ENCODE data around the gene RHOBTB3.

Gene RHOBTB3

DNA sequence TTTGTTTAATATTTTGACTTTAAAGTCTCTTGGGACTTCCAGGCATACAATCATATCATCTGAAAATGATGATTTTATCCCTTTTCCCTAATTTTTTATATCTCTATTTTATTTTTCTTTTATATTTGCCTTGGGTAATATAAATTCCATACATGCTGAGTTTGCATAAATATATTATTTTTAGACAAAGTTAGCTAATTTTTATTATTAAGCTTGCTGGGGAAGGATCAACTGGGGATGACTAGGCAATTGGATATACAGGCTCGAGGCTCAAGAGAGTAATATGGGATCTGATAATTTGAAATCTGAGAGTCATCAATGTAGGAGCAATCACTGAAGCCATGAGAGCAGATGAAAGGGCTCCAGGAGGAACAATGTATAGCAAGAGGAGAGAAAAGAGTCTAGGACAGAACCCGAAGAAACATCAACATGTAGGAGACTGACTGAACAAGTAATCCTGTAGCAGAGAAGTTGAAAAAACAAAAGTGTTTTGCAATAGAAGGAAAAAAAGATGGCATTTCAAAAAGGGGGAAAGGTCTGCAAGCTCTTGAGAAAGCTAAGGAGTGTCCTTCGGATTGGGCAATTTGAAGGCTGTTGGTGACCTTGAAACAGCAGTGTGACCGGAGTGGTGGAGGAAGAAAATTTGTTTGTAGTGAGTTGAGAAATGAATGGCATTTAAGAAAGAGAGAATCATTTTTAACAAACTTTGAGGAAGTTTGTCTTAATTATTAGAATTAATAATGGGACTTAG lies 17.0 kb upstream of the RHOBTB3 start:
- DNase-seq: no peak

DNA sequence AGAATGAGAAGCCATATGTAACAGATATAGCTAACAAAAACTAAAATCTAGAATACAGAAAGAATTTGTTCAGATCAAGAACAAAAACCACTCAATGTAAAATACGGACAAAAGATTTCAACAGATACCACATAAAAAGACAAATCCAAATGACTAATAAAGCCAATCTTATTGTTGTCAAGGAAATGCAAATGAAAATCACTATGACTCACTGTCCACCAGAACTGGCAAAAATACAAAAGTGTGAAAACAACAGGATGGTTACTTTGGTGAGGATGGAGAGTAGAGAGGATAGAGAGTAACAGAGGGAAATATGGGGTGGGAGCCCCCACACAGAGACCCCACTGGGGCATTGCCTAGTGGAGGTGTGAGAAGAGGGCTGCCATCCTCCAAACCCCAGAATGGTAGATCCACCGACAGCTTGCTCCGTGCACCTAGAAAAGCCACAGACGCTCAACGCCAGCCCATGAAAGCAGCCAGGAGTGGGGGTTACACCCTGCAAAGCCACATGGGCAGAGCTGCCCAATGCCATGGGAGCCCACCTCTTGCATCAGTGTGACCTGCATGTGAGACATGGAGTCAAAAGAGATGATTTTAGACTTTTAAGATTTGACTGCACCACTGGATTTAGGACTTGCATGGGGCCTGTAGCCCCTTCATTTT lies 15.2 kb upstream of the RHOBTB3 start:
- peak; percentile 5 for DNase-seq

DNA sequence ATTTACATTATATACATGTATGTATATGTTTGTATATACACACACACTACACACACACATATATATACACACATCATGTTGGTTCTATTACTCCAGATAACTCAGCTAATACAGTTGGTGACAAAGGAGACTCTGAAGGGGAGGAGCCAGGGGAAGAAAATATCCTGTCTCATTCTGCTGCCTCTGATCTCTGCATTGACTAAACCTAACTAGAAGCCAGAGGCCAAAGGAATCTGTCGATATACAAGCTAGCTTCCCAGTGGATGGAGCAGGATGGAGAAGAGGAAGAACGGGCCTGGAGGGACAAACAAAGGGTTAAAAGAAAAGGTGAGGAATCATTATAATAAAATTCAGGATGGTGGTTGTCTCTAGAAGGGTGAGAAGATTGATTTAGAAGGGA lies 13.7 kb upstream of the RHOBTB3 start:
- DNase-seq: no peak

DNA sequence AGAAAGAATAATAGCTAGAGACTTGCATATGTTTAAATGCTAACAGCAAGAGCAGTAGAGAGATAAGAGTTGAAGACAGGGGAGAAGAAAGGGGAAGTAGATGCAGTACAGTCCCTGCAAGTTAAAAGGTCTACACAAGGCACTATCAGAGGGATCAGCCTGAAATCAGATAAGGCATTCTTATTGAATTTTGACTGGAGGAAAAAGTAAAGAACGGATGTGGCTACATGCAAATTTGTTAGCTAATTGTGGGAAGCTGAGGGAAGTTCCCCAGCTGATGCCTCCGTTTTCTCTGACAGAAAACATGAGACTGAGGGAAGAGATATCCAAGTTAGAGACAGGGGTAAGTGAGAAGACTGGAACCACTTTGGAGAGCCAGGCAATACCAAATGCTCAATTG lies 12.9 kb upstream of the RHOBTB3 start:
- no peak for DNase-seq

DNA sequence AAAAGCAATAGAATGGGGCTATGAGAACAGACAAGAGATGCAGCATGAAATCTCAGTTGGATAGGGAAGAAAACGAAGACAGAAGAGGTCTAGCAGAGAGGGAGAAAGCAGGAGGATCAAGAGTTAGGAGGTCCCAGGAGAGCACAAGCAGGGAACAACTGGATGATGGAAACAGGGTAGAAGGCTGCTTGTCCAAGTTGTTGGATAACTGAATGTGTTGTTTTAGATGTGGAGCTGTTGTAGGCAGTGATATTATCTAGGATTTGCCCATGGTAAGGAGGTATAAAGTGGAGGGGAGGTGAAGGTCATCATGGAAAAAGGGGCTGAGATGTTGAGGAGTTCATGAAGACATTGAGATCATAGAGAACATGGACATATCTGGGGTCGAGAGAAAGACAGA lies 12.4 kb upstream of the RHOBTB3 start:
- no peak for DNase-seq

DNA sequence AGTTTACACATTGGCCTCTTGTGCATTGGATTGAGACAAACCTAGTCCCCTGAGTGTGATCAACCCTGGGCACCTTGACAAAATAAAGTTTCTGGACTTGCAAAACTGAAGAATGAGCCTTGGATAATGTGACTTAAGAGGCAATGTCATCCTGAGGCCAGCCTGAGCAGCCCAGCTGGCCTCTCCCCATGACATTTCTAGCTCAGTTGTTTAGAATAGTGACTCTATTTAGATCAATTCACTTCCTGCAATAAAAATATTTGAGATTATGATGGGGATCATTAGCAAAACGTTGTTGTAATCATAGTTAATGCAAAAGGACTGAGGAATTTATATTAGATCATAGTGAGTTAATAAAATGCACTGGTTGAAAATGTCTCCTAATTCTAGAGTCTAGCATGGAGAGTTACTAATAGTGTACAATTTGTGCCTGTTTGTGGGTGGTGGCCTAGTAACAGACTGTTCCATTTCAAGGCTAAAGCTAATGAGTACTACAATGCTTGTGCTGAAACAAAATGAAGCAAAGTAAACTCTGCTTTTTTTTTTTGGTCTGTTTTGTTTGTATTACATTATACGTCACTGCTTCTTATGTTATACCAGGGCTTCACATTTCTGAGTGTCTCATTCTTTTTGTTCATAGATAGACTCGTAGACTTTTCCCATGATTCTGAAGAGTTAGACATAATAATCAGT lies 10.9 kb upstream of the RHOBTB3 start:
- no peak for DNase-seq

DNA sequence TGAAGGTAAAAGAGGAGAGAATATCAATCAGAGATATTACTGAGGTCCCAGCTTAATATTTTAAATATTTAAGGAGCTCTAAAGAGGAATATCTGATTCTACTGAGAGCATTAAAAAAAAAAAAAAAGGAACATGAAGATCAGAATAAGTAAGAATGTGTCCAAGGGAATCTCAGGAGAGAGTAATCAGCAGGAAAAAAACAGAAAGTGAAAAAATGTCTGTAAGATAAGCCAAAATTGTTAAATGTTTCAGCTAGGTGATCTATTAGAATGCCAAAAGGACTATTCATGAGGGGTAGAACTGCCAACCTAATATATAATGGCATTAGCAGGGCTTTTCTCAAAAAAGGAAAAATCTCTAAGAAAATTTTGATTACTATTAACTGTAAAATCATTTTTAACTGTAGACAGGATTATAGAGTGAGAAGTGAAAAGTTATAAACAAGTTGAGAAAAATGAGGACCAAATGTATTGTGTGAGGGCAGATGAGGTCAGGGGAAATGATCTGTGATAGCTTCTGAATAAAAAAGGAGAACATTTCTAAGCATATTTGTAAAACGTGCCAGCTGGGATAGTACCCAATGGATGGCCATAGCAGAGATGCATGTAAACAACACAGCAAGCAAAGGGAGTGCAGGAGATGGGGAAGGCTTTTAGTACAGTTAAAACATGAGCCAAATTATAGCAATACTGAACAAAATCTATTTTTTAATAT lies 9.4 kb upstream of the RHOBTB3 start:
- no peak for DNase-seq

DNA sequence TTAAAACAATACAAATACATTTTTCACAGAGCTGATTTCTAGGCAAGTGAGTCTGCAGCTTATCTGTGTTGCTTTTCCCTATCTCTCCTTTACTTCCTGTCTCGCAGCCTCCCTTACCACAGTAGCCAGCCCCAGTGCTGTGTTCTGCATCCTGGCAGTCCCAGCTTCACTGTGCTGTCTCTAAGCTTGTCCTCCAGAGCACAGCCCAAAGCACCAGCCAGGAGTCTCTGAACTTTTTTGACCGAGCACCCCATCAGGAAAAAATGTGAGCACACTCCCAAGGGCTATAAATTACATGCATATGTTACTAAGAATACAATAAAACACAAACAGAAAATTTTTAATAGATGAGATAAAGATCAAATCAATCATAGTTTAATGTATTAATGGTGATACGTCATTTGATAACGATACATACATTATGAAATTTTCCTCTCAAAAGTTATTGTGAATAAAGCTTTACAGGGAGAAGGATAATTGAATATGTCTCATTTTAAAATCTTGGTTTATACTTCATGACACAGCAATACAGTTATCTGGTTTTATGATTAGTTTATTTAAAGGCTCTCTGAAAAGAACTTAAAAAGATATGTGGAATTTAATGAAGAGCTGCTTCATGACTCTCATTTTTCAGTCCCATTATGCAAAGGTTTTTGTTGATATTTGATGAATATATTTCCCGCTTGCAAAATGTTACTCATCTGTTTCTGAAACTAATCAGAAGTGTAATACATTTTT lies 7.3 kb upstream of the RHOBTB3 start:
- DNase-seq: no peak

DNA sequence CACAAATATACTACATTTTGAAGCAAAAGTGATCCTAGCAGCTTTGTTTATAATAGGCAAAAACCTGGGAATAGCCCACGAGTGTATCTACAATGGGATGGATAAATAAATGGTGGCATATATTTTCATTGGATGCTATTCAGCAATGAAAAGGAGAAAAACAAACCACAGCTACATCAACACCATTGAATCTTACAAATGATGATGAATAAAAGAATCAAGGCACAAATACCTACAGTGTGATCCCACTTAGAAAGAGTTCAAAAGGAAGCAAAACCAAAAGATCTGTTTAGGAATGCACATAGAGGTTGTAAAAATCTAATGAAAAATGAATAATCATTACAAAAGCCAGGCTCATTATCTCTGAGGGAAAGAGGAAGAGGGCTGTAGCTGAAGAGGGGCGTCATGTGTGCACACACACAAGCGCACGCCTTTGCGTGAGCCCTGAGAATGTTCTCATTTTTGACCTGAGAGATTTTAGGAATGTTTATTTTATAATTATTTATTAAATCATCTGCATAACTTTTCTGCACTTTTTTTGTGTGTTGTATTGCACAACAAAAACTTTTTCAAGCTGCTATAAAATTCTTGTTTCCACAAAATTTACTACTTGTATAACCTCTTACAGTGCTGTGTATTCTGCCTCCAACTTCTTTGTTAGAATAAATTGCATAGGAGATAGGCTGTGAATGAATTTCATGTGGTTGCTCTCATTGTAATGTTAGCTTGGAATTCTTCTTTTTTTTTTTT lies 5.9 kb upstream of the RHOBTB3 start:
- no peak for DNase-seq

DNA sequence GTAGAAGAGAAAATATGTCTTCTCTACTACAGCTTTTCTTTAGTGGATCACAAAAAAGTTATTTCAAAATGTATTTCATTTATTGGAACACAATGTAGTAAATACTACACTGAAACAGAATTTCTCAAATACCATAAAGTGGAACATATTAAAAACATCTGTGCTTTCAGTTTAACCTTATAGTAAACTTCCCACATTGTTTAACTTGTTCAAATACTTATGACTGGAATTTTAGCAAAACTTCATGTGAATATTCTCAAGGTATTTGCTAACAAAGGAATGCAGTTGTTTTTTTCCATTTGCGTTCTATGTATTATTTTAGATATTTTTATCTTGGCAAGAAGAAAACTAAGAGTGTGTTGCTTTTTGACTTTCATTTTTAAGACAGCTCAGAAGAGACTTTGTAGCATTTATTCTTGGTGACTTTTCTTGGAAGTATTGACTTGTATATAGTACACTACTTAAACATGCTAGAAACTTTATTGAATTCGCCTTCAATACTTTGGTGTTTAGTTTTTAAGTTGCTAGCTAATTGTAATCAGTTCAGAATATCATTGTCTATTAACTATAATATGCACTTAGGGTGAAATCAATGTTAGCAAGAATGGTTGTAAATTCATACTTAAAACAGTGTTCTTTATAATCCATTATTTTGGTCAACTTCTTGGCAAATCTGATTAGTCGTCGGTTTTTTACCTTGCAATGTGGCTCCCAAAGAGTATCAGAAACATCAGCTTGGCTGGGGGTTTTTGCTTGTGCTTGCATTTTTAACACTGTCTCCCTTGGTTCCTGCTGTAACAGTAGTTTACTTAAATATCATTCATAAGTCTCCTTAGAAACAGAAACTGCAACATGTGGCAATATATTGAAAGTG lies 5.0 kb upstream of the RHOBTB3 start:
- no peak for DNase-seq

DNA sequence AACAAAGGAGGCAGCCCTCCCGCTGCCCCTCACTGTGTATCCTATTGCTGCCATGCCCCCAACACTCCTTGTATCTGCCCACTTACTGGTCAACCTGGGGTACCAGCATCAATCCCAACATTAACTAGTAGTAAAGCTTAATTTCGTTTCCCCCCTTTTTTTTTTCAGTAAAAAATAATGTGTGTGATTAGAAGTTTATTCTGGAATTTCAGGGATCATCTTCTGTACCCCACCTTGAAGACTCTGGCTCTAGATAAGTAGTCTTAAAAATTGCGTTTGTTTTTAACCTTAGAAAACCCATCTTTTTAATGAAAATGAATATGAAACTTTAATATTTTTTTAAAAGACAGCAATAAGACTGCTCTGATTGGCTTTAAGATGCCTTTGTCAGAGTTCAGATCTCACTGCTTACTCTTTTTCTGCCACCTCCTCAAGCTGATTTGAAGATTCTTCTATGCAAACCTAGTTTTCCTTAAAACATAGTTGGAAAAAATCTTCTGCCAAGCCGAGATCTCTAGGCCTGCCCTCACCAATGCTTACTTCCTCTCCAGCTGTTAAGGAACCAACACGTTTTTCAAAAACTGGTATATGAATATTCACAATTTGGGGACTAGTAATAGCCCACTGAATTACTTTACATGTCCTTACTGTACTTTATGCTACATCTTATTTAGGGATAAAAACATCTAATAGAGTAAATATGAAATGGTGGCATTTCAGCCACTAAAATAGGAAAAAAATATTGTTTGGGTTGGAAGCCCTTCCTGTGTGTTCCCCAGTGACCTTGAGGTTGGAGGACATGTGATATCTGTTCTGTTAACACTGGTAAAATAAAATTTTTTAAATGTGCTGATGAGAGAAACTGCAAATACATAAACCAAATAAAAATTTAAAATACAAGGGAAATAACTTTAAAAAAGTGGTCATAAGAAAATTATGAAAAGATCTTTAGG lies 4.0 kb upstream of the RHOBTB3 start:
- DNase-seq: no peak

DNA sequence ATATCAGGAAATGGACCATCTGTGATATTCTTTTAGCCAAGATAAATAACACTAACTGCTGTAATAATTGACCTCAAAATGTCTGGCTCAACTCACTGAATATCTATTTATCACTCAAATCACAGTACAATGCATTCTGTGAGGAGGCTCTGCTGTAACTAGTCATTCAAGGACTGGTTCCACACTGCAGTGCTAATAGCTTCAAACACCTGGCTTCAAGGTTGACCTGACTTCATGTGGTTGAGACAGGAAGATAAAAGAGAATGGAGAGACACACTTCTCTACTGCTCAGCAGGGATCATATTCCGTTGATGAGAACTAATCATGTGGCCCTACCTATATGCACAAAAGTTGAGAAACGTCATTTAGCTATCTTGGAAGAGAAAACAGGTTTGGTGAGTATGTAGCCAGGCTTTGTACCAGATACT lies 3.4 kb upstream of the RHOBTB3 start:
- no peak for DNase-seq

DNA sequence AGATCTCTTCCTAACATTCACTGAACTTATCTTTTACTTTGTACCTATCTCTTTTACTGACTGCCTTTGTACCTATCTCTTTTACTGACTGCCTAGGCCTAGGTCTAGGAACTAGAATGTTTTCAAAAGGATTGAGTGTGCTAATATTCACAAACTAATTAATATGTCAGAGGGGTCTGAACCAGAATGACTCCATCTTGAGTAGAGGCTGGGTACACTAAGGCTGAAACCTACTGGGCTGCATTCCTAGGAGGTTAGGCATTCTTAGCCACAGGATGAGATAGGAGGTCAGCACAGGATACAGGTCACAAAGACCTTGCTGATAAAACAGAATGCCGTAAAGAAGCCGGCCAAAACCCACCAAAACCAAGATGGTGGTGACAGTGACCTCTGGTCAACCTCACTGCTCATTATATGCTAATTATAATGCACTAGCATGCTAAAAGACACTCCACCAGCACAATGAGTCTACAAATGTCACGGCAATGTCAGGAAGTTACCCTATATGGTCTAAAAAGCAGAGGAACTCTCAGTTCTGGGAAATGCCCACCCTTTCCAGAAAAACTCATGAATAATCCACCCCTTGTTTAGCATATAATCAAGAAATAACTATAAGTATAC lies 2.5 kb upstream of the RHOBTB3 start:
- no peak for DNase-seq

DNA sequence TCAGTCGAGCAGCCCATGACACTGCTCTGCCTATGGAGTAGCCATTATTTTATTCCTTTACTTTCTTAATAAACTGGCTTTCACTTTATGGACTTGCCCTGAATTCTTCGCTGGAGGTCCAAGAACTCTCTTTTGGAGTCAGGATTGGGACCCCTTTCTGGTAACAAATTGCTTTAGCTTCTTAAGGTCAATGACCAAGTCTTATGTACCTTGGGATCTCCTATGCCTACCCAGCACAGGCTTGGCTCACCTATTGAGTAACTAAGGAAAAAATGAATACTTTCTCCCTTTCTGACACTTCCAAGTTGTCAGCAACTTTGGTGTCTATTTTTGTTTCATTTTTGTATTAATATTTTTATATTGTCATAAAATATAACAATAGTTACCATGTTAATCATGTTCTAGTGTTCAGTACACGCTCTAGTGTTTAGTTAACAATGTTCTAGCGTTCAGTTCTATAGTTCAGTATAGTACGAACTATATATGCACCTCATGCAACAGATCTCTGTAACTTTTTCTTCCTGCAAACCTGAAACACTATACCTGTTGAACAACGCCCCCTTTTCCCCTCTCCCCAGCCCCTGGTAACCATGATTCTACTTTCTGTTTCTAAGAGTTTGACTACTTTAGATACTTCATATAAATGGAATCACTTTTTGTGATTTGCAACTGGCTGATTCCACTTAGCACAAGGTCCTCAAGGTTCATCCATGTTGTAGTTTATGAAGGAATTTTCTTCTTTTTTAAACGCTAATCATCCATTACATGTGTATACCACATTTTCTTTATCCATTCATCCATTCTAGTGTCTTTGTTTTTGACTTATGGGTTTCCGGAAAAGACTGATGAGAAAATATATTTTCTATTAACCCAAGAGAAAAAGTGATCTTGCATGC lies 1.8 kb upstream of the RHOBTB3 start:
- DNase-seq: no peak

DNA sequence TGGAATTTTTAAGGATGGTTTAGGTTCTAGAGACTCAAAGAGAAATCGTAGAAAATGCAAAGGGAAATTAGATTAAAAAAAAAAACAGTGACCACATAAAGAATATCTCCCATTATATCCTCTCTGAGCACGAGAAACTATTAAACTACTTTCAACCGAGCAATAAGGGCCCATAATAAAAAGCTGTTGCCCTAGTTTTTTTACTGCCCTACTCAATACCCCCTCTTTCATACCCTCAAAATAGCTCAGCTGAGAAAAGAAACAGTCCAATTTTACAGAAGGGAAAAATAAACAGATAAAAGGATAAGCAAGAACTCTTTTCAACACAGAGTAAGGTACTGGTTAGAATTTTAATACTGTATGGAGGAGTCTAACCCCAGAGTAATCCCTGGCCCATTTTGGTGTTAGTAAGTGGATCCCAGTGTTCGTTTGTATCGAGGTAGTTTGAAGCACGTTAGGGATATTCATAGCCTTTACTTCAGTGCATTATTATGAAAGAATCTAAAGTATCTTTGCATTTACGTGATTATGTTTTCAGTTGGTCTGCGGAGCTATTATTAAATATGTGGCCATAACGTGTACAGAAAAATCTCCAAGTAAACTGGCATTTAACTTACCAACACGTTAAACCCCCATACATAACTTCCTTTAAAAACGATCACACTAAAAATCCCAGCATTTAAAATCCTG lies 980 bp upstream of the RHOBTB3 start:
- no peak for DNase-seq

DNA sequence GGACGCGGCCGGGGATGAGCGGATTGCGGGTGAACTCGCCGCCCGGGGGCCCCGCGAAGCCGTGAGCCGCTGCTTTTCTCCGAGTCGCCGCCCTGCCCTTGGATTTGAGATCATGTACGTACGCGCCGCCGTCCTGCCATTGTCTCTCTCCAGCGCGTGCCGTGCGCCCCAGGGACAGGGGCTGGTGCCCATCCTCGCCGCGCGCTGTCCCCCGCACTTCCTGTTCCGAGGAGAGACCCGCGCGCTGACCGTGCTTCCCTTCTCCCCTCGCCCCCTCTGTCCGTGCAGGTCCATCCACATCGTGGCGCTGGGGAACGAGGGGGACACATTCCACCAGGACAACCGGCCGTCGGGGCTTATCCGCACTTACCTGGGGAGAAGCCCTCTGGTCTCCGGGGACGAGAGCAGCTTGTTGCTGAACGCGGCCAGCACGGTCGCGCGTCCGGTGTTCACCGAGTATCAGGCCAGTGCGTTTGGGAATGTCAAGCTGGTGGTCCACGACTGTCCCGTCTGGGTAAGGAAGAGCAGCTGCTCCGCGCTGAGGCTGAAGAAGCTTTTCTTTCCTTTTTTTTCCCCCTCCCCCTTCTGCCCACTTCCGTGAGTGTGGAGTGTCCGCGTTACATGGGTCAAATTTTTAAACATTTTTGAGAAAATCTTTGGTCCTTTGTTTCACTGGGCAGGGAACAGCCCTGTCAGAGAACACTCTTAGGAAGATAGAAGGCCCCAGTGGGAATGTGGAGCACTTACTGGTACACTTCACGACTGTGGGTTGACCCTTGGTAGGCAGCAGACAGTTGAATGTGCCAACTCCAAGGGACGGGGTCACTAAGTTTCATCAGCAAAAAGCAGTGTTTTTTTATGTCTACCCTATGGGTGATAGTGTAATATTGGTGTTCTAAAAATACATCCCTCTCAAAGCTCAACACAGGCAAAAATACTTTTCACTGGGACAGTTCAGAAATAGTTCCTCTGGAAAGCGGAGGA lies 727 bp downstream of the RHOBTB3 start:
- DNase-seq: peak; percentile 24

Measured in activated naive CD4-positive, alpha-beta T cell treated with Interleukin-2 at 50 U/mL for 16 hours (primary cell).